H1 (cell line): ENCODE measurements around the gene EIF2S1. TPM values are rescaled to one million over a fixed set of nuclear protein-coding genes. Genes with fewer than 3 reads are reported as not detected.

Experiments used
- CTCF ChIA-PET: fragments of 300-600 bp; sonication (Branson Sonifier 250); formaldehyde crosslinking; loops from one replicate; lab custom pipeline; 2021; ENCODE audit not compliant: partially characterized antibody; lab: Charles Lee
- POLR2A ChIA-PET: fragments of 300-600 bp; sonication (Branson Sonifier 250); formaldehyde crosslinking; loops from one replicate; lab custom pipeline; 2021; ENCODE audit warnings: inconsistent platforms; ENCODE audit not compliant: partially characterized antibody; lab: Charles Lee
- DNase-seq, 2 experiments: peaks; one replicate each; pipeline versions ENCODE4 v3.0.0 to v3.0.0-alpha.2; 2010 to 2022; ENCODE audit warnings: low spot score in 2 of 2, low read depth in 1 of 2, mixed read lengths in 1 of 2
- FAIRE-seq: peaks from 2 replicates; lab custom pipeline; 2011; peaks lifted over from hg19 to GRCh38; lab: Jason Lieb, UNC
- H2AFZ ChIP-seq: 2 replicates; pipeline ENCODE4 v1.8.1; 2012; ENCODE audit warnings: low read length, inconsistent platforms
- H2AK5ac ChIP-seq: 2 replicates; pipeline ENCODE4 v1.6.1; 2013; ENCODE audit warnings: low read depth, low read length
- H2BK120ac ChIP-seq: replicated peaks from 2 replicates; pipeline ENCODE3; 2013; ENCODE audit warnings: low read depth, low read length, inconsistent platforms
- H2BK12ac ChIP-seq: 2 replicates; pipeline ENCODE4 v1.6.1; 2013; ENCODE audit warnings: low read depth, low read length
- H2BK15ac ChIP-seq: 2 replicates; pipeline ENCODE4 v1.6.1; 2013; ENCODE audit warnings: low read length
- H2BK20ac ChIP-seq: 2 replicates; pipeline ENCODE4 v1.6.1; 2013; ENCODE audit warnings: low read length
- H2BK5ac ChIP-seq: 2 replicates; pipeline ENCODE4 v1.6.1; 2013; ENCODE audit warnings: low read depth, low read length
- H3K14ac ChIP-seq: 2 replicates; pipeline ENCODE4 v1.6.1; 2013; ENCODE audit warnings: inconsistent platforms; ENCODE audit not compliant: insufficient read length
- H3K18ac ChIP-seq: 2 replicates; pipeline ENCODE4 v1.6.1; 2013; ENCODE audit warnings: low read length; ENCODE audit errors: extremely low read depth
- H3K23ac ChIP-seq: 2 replicates; pipeline ENCODE4 v1.6.1; 2013; ENCODE audit warnings: inconsistent platforms; ENCODE audit not compliant: insufficient read length
- H3K23me2 ChIP-seq: 2 replicates; pipeline ENCODE4 v1.6.1; 2013; ENCODE audit warnings: low read depth, low read length
- H3K27ac ChIP-seq: 2 replicates; pipeline ENCODE4 v1.6.1; 2011; ENCODE audit warnings: low read depth, low read length, inconsistent platforms
- H3K27me3 ChIP-seq, 4 experiments: replicated peaks in 1 of 4; 1 replicate in 1 of 4; 2 replicates in 3 of 4; pipeline versions ENCODE4 v1.6.1 to v1.8.1; 2011 to 2013; ENCODE audit warnings: low read length in 3 of 4, mild to moderate bottlenecking in 3 of 4, inconsistent platforms in 2 of 4, mixed read lengths in 2 of 4, moderate library complexity in 1 of 4; ENCODE audit not compliant: control insufficient read depth in 3 of 4, insufficient read depth in 3 of 4; ENCODE audit errors: extremely low read depth in 1 of 4
- H3K36me3 ChIP-seq, 4 experiments: 2 replicates each; pipeline versions ENCODE4 v1.6.1 to v1.8.1; 2011 to 2013; ENCODE audit warnings: mild to moderate bottlenecking in 4 of 4, low read length in 3 of 4, moderate library complexity in 2 of 4, control low read depth in 1 of 4, inconsistent platforms in 1 of 4; ENCODE audit not compliant: insufficient read depth in 4 of 4, control insufficient read depth in 2 of 4
- H3K4ac ChIP-seq: replicated peaks from 2 replicates; pipeline ENCODE3; 2013; ENCODE audit warnings: low read length, low read depth, mixed read lengths, inconsistent platforms; ENCODE audit not compliant: insufficient read length
- H3K4me1 ChIP-seq, 4 experiments: replicated peaks in 1 of 4; 1 replicate in 1 of 4; 2 replicates in 3 of 4; pipeline versions ENCODE4 v1.6.1 to v1.8.1; 2011 to 2013; ENCODE audit warnings: low read length in 3 of 4, inconsistent platforms in 2 of 4, mixed read lengths in 1 of 4; ENCODE audit not compliant: insufficient read depth in 4 of 4, control insufficient read depth in 3 of 4
- H3K4me2 ChIP-seq, 2 experiments: 2 replicates each; pipeline versions ENCODE4 v1.6.1 to v1.8.1; 2011 to 2013; ENCODE audit warnings: low read depth in 2 of 2, low read length in 2 of 2, control low read depth in 1 of 2, inconsistent platforms in 1 of 2, mild to moderate bottlenecking in 1 of 2; ENCODE audit not compliant: insufficient read depth in 1 of 2
- H3K4me3 ChIP-seq, 4 experiments: fragments of 200-600, 300-600 bp in 1 of 4; sonication (generic), shearing (Covaris generic), sonication (Bioruptor Twin) in 1 of 4; 2 replicates each; pipeline versions ENCODE4 v1.5.1 to v1.8.1; 2011 to 2016; ENCODE audit warnings: low read length in 4 of 4, low read depth in 3 of 4, control low read depth in 2 of 4, inconsistent platforms in 2 of 4, mild to moderate bottlenecking in 2 of 4, mixed read lengths in 1 of 4, moderate library complexity in 1 of 4; ENCODE audit not compliant: insufficient read depth in 2 of 4; ENCODE audit errors: extremely low read depth in 1 of 4
- H3K56ac ChIP-seq: replicated peaks from 2 replicates; pipeline ENCODE3; 2013; ENCODE audit warnings: low read depth, mild to moderate bottlenecking, mixed read lengths, low read length, inconsistent platforms; ENCODE audit not compliant: insufficient read length
- H3K79me1 ChIP-seq: 2 replicates; pipeline ENCODE4 v1.6.1; 2013; ENCODE audit warnings: low read depth, low read length, control low read depth
- H3K79me2 ChIP-seq, 2 experiments: 2 replicates each; pipeline versions ENCODE4 v1.6.1 to v1.8.1; 2012 to 2013; ENCODE audit warnings: low read length in 2 of 2, mild to moderate bottlenecking in 2 of 2, inconsistent platforms in 1 of 2; ENCODE audit not compliant: insufficient read depth in 2 of 2, control insufficient read depth in 1 of 2
- H3K9ac ChIP-seq, 4 experiments: replicated peaks in 1 of 4; 1 replicate in 1 of 4; 2 replicates in 3 of 4; pipeline versions ENCODE4 v1.6.1 to v1.8.1; 2011 to 2013; ENCODE audit warnings: low read depth in 3 of 4, low read length in 3 of 4, control low read depth in 2 of 4, mild to moderate bottlenecking in 2 of 4, moderate library complexity in 2 of 4, inconsistent platforms in 1 of 4; ENCODE audit errors: extremely low read depth in 1 of 4
- H3K9me3 ChIP-seq, 2 experiments: 2 replicates each; pipeline versions ENCODE4 v1.6.1 to v1.8.1; 2012 to 2013; ENCODE audit warnings: mild to moderate bottlenecking in 2 of 2, moderate library complexity in 2 of 2, control low read depth in 1 of 2, inconsistent platforms in 1 of 2, low read depth in 1 of 2, low read length in 1 of 2, mixed read lengths in 1 of 2; ENCODE audit not compliant: insufficient read depth in 2 of 2
- H4K20me1 ChIP-seq, 2 experiments: replicated peaks in 1 of 2; 2 replicates each; pipeline versions ENCODE3 to v1.8.1; 2011 to 2013; ENCODE audit warnings: inconsistent platforms in 2 of 2, low read length in 2 of 2, mild to moderate bottlenecking in 1 of 2; ENCODE audit not compliant: insufficient read depth in 2 of 2, control insufficient read depth in 1 of 2
- H4K5ac ChIP-seq: 2 replicates; pipeline ENCODE4 v1.6.1; 2013; ENCODE audit warnings: low read length, low read depth, mixed read lengths, inconsistent platforms; ENCODE audit not compliant: insufficient read length
- H4K8ac ChIP-seq: 2 replicates; pipeline ENCODE4 v1.8.0; 2013; ENCODE audit warnings: mild to moderate bottlenecking, moderate library complexity, low read length, inconsistent platforms; ENCODE audit not compliant: insufficient read depth; ENCODE audit errors: extremely low read depth
- H4K91ac ChIP-seq: replicated peaks from 2 replicates; pipeline ENCODE3; 2013; ENCODE audit warnings: low read length, mixed read lengths, inconsistent platforms; ENCODE audit not compliant: insufficient read length
- BACH1 ChIP-seq: IDR thresholded peaks from 2 replicates; pipeline ENCODE4 v1.6.1; 2012; ENCODE audit warnings: low read length, improper control_type of control experiment
- CEBPB ChIP-seq: IDR thresholded peaks from 2 replicates; pipeline ENCODE4 v1.6.1; 2012; ENCODE audit warnings: low read depth, low read length
- NRF1 ChIP-seq: IDR thresholded peaks from 2 replicates; pipeline ENCODE4 v1.6.1; 2011; ENCODE audit warnings: mild to moderate bottlenecking, low read depth, low read length, improper control_type of control experiment
- RNF2 ChIP-seq: fragments of 200-900, 300-1000 bp; sonication (generic); IDR thresholded peaks from 2 replicates; pipeline ENCODE4 v1.7.1; 2016; ENCODE audit warnings: borderline replicate concordance, low read depth, mild to moderate bottlenecking, antibody characterized with exemption, low read length; ENCODE audit not compliant: poor library complexity, severe bottlenecking; ENCODE audit errors: missing control alignments
- SP1 ChIP-seq: IDR thresholded peaks from 2 replicates; pipeline ENCODE4 v1.6.1; 2011; ENCODE audit warnings: low read depth, low read length
- TAF1 ChIP-seq: IDR thresholded peaks from 2 replicates; pipeline ENCODE4 v1.6.1; 2011; ENCODE audit warnings: mild to moderate bottlenecking, low read depth, low read length
- WGBS, 2 experiments: shearing (Covaris generic) in 1 of 2; methylation state at CpG; one replicate each; pipeline versions ENCODE4 v1.1.6 to v1.1.7; 2013 to 2015; ENCODE audit warnings: low lambda C conversion rate in 2 of 2, mixed read lengths in 2 of 2, inconsistent platforms in 1 of 2, low coverage in 1 of 2, missing lambda C conversion rate in 1 of 2; ENCODE audit not compliant: insufficient replicate concordance in 2 of 2, insufficient coverage in 1 of 2, insufficient read length in 1 of 2; ENCODE audit errors: extremely low coverage in 1 of 2, missing lambda C conversion rate in 1 of 2; 5-methylcytosine and 5-hydroxymethylcytosine counted together
- polyA plus RNA-seq, 7 experiments: library from polyadenylated mRNA; depleted of rRNA in 3 of 7; stranded (reverse) in 5 of 7; unstranded in 2 of 7; fragments of >200 nt in 5 of 7; fragments of 200-250 nt in 2 of 7; gene quantifications; 1 replicate in 5 of 7; 2 replicates in 1 of 7; 4 replicates in 1 of 7; pipeline versions ENCODE4 v1.2.1 to v1.2.3, GENCODE V29; 2011 to 2013; ENCODE audit warnings: missing spikeins in 2 of 7, mixed read lengths in 2 of 7
- total RNA-seq: library from RNA; stranded (reverse); fragmentation: NEBNext Ultra II Directional; extraction: Animal tissue kit (Norgen Biotek cat#: 25700); gene quantifications from 2 replicates; pipeline ENCODE4 v1.2.1, GENCODE V29; 2021
- TF ChIP-seq, protein P1 (sequence below), 3 experiments: IDR thresholded peaks; 1 replicate in 2 of 3; 2 replicates in 1 of 3; pipeline versions ENCODE4 v1.5.1 to v1.6.1; 2011; ENCODE audit warnings: low read length in 3 of 3, mild to moderate bottlenecking in 3 of 3, inconsistent platforms in 2 of 3, low read depth in 1 of 3, moderate library complexity in 1 of 3; ENCODE audit not compliant: insufficient read depth in 1 of 3; ENCODE audit errors: control extremely low read depth in 1 of 3
- TF ChIP-seq, protein P2 (sequence below): IDR thresholded peaks from 2 replicates; pipeline ENCODE4 v1.6.1; 2012; ENCODE audit warnings: inconsistent platforms
- TF ChIP-seq, protein P3 (sequence below): IDR thresholded peaks from 2 replicates; pipeline ENCODE4 v1.6.1; 2011; ENCODE audit warnings: low read length, improper control_type of control experiment

The EIF2S1 gene
- total and polyA plus RNA-seq, 2 of the 8 experiments (the other 6 are each of a cell fraction or from before 2014, with no cell fraction given), result 35.1 to 146 TPM

DNA sequence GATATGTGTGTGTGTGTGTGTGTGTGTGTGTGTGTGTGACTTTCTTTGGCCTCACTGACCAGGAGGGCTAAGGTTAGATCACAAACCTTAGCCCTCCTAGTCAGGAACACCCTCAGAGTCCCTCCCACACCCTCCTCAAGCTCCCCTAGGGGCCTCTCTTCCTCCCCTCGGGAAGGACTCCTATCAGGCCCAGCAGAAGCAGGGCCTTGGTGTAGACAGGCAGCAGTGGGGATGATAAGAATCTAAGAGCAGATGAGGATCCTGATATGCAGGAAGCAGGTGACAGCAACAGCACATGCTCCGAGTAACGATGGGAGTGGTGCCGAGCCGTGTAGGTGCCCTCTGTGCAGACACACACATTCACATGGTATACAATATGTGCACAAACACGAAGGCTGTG is 31.1 kb downstream of the EIF2S1 start:
- no peak overlapping the region for H3K4ac ChIP-seq
- no peaks in the 10 kb centered on the region for H3K27me3 ChIP-seq
- no peak overlapping the region for H3K27ac ChIP-seq
- H3K18ac ChIP-seq, result no peak overlapping the region
- no peak overlapping the region for H3K14ac ChIP-seq
- no peak overlapping the region; the same call in 1 of the 2 replicates for H2BK5ac ChIP-seq
- no peaks in the 10 kb centered on the region for H3K79me2 ChIP-seq
- no peak overlapping the region for H2BK20ac ChIP-seq
- H2BK120ac ChIP-seq, result no peak overlapping the region
- FAIRE-seq (no peak), DNase-seq (no peak)
- H3K23ac ChIP-seq, result no peak overlapping the region
- no peaks in the 10 kb centered on the region for H3K79me1 ChIP-seq
- 72% methylated on average over 6 of the region's 6 CpGs; no CpG with 5 or more reads in 1 of the 2 experiments for WGBS, 2 experiments
- H4K91ac ChIP-seq, result no peak overlapping the region
- no peak overlapping the region for H2BK12ac ChIP-seq
- H3K4me3 ChIP-seq, result no peak overlapping the region
- no peak overlapping the region for H2AK5ac ChIP-seq
- no peak overlapping the region for H4K8ac ChIP-seq
- 0 out of 8 replicates have a peak, but pooled peaks cover 0 to under 1% (median 0%) of the 10 kb centered on the region in 4 experiments for H3K36me3 ChIP-seq
- no peak overlapping the region for H2AFZ ChIP-seq
- H3K4me2 ChIP-seq, result no peak overlapping the region
- H3K23me2 ChIP-seq, result no peaks in the 10 kb centered on the region
- H3K9me3 ChIP-seq, result no peaks in the 10 kb centered on the region
- no peak overlapping the region for H3K9ac ChIP-seq
- no peak overlapping the region for H2BK15ac ChIP-seq
- H3K56ac ChIP-seq, result no peak overlapping the region
- H3K4me1 ChIP-seq, result no peaks in the 10 kb centered on the region
- ChIA-PET POLR2A (interaction anchor here (1.2 kb wide), 1 partner anchor 32 kb away, joined by 4 read pairs; the partner anchor contains the start of genes ATP6V1D and EIF2S1), CTCF (interaction anchor here (0.7 to 2.6 kb wide), 10 partner anchors 9 to 313 kb away, joined by 3 to 10 read pairs (median 4); partner anchors contain the start of genes ATP6V1D and EIF2S1)
- H4K5ac ChIP-seq, result no peak overlapping the region
- H4K20me1 ChIP-seq, result no peaks in the 10 kb centered on the region
- TF ChIP-seq TAF1 (no peak), RNF2 (no peak), BACH1 (no peak), SP1 (no peak), CEBPB (no peak), NRF1 (no peak)
- TF ChIP-seq, protein P1, sequence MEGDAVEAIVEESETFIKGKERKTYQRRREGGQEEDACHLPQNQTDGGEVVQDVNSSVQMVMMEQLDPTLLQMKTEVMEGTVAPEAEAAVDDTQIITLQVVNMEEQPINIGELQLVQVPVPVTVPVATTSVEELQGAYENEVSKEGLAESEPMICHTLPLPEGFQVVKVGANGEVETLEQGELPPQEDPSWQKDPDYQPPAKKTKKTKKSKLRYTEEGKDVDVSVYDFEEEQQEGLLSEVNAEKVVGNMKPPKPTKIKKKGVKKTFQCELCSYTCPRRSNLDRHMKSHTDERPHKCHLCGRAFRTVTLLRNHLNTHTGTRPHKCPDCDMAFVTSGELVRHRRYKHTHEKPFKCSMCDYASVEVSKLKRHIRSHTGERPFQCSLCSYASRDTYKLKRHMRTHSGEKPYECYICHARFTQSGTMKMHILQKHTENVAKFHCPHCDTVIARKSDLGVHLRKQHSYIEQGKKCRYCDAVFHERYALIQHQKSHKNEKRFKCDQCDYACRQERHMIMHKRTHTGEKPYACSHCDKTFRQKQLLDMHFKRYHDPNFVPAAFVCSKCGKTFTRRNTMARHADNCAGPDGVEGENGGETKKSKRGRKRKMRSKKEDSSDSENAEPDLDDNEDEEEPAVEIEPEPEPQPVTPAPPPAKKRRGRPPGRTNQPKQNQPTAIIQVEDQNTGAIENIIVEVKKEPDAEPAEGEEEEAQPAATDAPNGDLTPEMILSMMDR (IDR thresholded peaks at IDR 0.05; ENCODE audit: control extremely low read depth in 1 of 3, insufficient read depth in 1 of 3, low read depth in 1 of 3, low read length in 3 of 3), result no peak
- TF ChIP-seq, protein P2, sequence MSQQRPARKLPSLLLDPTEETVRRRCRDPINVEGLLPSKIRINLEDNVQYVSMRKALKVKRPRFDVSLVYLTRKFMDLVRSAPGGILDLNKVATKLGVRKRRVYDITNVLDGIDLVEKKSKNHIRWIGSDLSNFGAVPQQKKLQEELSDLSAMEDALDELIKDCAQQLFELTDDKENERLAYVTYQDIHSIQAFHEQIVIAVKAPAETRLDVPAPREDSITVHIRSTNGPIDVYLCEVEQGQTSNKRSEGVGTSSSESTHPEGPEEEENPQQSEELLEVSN, result no peak
- TF ChIP-seq, protein P3, sequence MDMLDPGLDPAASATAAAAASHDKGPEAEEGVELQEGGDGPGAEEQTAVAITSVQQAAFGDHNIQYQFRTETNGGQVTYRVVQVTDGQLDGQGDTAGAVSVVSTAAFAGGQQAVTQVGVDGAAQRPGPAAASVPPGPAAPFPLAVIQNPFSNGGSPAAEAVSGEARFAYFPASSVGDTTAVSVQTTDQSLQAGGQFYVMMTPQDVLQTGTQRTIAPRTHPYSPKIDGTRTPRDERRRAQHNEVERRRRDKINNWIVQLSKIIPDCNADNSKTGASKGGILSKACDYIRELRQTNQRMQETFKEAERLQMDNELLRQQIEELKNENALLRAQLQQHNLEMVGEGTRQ, result no peak
